Endothelial cell of hepatic sinusoid (primary cell): ENCODE data around the gene AKT1S1.
"Not testable (repeated sequence)": the region's sequence is repeated elsewhere in the genome, so short reads cannot be mapped to it uniquely, and the experiment has no call there.

Experiments used
- in situ Hi-C: cut with HindIII; loops from 2 replicates; pipeline ENCODE4 v1.10.0; 2017; ENCODE audit warnings: low sequenced_read_pairs

Gene AKT1S1

DNA sequence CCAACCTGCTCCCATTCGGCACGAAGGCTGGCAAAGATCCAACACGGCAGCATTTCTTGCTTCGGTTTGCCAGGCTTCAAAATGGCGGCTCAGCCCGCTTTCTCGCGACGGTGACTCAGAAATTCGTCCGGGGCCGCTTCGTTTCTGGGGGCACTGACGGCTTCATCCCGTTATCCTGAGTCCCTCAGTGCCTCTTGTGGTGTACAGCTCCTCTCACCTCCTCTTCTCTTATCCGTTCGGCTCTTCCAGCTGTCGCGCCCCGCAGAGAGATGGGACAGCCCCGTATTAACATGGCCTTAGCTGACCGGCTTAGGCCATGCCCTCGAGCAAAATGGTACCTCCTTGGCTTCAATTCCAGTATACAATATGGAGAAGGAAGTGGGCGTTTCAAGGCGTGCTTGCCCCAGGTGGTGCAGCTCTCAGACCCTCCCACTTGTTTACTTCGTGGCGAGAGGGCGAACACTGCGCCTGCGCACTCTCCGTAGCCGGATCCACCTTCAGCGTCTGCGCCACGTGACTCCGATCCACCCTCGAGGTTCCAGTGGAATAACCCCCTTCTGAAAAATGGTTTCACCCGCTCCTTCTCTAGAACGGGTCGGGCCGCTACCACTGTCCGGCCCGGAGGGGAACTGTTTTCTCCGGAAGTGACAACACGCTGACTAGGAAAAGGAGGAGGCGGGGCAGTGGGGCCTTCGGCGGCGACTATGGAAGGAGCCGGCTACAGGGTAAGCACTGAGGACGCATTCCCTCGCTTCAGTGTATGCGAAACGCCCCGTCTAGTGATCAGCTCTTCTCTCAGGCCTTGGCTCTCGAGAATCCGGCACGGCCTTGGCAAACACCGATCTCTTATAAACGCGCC, at the start of gene AKT1S1, which contains the start of gene TBC1D17:
TSS of gene AKT1S1 (minus strand) at position 336 of the 859 bp plus-strand sequence. CDS start 4,060 bp downstream, outside the sequence.
TSS of gene TBC1D17 (plus strand) at position 683 of the 859 bp plus-strand sequence. CDS start at position 705, 22 bp downstream.
- in situ Hi-C loops = no loop called here

- in situ Hi-C loops = no loop called here
Observed at GRCh38 chr19:49926515-49926914, 49.4 kb upstream of the AKT1S1 start.

GRCh38 chr19:49925486-49925885, 48.3 kb upstream of the AKT1S1 start:
- in situ Hi-C loops = no loop called here

DNA sequence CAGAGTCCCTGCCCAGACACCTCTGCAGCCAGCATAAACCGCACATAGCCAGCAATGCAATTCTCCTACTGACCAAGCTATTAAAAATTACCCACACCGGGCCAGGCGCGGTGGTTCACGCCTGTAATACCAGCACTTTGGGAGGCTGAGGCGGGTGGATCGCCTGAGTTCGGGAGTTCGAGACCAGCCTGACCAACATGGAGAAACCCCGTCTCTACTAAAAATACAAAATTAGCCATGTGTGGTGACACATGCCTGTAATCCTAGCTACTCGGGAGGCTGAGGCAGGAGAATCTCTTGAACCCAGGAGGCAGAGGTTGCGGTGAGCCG, 47.7 kb upstream of the AKT1S1 start:
- in situ Hi-C loops = not testable (repeated sequence)

GRCh38 chr19:49924004-49924880, 47.1 kb upstream of the AKT1S1 start:
- in situ Hi-C loops = no loop called here

DNA sequence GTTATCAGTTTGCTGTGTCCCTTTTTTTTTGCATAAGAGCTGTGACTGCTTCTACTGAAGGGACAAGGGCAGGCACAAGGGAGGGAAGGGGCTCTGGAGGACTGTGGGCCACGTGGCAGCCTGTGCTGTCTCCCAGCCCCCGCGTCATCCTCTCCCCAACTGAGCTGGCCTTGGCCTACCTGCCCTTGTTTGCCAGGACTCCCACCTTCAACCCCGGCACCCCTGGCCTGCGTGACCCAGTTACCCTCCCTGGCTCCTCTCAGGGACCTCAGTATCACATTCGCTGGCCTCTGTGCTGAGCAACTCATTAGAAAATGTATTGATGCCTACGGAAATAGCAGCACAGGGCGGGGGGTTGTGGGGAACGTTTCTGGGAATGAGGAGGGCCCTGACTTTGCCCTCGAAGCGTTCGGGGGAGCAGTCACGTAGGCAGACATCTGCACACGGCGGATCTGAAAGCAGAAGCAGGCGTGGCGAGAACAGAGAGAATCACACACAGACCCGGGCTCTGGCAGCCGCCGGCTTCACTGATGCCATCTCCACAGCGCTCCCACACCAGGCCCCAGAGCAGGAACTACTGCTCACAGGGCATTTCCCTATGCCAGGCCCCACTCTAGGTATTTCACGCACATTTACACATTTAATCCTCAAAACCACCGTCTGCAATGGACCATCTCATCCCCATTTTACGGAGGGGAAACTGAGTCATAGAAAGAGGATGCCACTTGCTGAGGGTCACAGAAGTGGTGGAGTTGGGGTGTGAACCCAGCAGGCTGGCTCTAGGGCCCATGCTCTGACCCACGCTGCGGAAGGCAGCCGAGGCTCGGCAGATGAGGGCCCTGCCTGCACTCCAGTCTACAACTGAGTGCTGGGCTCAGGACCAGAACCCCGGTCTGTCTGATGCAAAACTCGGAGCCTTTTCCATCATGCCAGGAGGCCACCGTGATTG, 46.2 kb upstream of the AKT1S1 start:
- in situ Hi-C loops = no loop called here

DNA sequence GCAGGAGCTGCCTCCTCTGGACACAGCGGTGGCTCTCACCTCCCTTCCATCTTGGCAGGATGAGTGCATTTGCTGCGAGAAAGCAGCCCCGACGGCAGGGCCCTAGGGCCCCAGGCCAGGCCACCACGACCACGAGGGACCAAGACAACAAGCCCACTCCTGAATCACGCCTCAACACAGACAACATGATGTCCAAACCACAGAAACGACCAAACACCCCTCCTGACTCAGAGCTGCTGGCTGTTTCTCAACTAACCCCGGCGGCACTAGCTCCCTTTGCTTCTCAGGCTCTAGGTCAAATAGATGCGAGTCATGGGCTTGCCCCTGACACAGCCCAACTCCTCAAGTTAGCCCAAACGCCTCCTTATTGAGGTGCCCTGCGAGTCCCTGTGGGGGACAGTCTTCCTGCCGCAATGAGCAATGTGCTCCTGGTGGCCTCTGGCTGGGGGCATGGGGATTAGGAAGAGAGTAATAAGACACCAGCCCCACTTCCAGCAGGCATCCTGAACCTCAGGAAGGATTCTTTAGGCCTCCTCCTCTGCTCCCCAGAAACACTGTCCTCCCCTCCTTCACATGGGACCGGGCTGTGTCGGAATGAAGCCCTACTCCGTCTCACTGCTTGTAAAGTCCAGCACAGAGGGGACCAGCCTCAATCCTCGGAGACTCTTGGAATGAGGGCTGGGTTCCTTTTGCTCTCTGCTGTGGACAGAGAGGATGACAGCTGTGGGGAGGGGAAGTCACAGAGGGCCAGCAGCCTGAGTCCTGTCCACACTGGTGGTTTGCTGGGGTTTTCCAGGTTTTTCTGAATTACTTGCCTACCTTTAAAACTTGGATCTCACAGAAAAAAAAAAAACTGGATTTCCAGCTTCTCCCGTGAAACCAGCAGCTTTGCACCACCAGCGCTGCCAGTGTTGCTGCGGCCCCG, 45.0 kb upstream of the AKT1S1 start:
- in situ Hi-C loops = no loop called here

DNA sequence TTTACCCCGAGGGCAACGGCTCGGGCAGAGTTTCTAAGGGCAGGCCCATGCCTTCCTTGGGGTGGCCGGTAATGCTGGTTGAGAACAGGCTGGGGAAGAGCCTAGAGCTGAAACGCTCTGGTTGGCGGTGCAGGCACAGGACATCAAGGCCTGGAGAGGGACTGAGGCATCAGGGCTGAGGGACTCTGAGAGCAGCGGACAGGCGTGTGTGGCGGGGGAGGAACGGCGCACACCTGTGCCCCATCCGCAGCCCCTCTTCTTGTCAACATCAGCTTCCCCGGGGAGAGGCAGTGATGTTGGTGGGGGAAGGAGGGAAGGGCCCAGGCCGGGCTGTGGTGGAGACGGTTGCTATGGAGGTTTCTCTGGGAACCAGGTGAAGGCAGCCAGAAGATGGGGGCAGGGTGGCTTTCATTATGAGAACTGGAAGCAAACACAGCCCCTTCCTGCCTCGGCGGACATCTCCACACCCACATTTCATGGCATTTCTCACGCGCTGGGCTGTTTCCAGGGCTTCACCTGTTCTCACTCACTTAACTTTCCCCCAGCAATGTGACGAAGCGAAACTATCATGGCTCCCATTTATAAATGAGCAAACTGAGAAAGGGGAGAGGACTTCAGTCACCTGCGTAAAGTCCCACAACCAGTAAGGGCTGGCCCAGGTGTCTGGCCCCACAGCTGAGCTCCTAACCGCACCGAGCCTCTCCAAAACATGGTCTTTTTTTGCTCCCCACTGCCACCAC, 43.6 kb upstream of the AKT1S1 start:
- in situ Hi-C loops = no loop called here

GRCh38 chr19:49918089-49918488, 40.9 kb upstream of the AKT1S1 start:
- in situ Hi-C loops = no loop called here

- in situ Hi-C loops = no loop called here
Observed at GRCh38 chr19:49916839-49917733, 39.9 kb upstream of the AKT1S1 start.

DNA sequence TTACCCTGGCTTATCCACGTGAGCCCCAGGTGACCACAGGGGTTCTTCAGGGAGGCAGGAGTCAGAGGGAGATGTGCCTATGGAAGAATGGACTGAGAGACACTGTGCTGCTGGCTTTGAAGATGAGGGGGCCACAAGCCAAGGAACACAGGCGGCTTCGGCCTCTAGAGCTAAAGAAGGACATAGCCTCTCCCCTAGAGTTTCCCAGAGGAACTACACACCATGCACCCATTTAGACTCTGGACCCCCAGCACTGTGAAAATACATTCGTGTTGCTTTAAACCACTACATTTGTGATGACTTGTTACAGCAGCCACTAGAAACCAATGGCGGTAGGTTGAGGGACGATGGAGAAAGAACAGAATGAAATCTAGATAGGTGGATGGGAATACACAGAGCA, 38.1 kb upstream of the AKT1S1 start:
- in situ Hi-C loops = no loop called here

- in situ Hi-C loops = loop anchor here (5.0 kb wide), 1 partner anchor 81 kb away; no protein-coding TSS in a partner anchor
Observed at GRCh38 chr19:49913720-49914119, 36.6 kb upstream of the AKT1S1 start.

GRCh38 chr19:49912965-49913685, 36.0 kb upstream of the AKT1S1 start:
- in situ Hi-C loops = loop anchor here (5.0 kb wide), 1 partner anchor 81 kb away; no protein-coding TSS in a partner anchor

GRCh38 chr19:49911381-49912145, 34.4 kb upstream of the AKT1S1 start:
- in situ Hi-C loops = loop anchor here (5.0 kb wide), 1 partner anchor 79 kb away; no protein-coding TSS in a partner anchor

DNA sequence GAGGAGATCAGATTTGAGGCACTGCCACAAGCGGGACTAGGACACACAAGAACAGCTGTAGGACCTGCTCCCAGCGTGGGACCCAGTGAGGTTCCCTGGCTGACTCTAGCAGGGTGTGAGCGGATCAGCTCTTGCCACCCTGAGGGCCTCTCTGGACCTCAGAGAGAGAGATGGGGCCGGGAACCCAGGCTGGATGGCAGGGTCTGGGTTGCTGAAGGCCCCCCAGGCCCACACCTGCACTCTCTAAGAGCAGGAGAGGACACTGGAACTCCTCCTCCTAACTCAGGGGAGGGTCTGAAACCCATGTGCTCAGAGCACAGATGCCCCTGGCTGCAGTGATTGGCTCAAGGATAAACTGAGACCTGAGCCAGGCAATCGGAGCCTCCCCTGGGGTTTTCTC, 33.0 kb upstream of the AKT1S1 start:
- in situ Hi-C loops = loop anchor here (5.0 kb wide), 1 partner anchor 78 kb away; no protein-coding TSS in a partner anchor
